HCT116 (cell line): Measurements from ENCODE around the gene TLL2.

ENCODE experiments used
- CTCF ChIP-seq, 3 experiments: fragments of 200-600 bp in 1 of 3; sonication (generic) in 1 of 3; IDR thresholded peaks in 2 of 3; conservative IDR thresholded peaks in 1 of 3; 2 replicates each; pipeline ENCODE4 v1.5.1; 2012 to 2017; ENCODE audit warnings: low read depth in 2 of 3, low read length in 2 of 3, antibody characterized with exemption in 1 of 3, borderline replicate concordance in 1 of 3, control low read depth in 1 of 3, mild to moderate bottlenecking in 1 of 3, mixed read lengths in 1 of 3, mixed run types in 1 of 3, moderate library complexity in 1 of 3; ENCODE audit not compliant: insufficient read depth in 1 of 3
- EGR1 ChIP-seq: IDR thresholded peaks from 2 replicates; pipeline ENCODE4 v1.6.1; 2012; ENCODE audit warnings: low read depth
- EZH2 ChIP-seq: fragments of 200-600 bp; sonication (generic); IDR thresholded peaks from 2 replicates; pipeline ENCODE4 v1.6.1; 2017; ENCODE audit warnings: antibody characterized with exemption, mixed run types
- EZH2phosphoT487 ChIP-seq: fragments of 200-600 bp; IDR thresholded peaks from 2 replicates; pipeline ENCODE4 v1.6.1; 2018; ENCODE audit warnings: antibody characterized with exemption, borderline replicate concordance
- REST ChIP-seq: IDR thresholded peaks from 2 replicates; pipeline ENCODE4 v1.6.1; 2012; ENCODE audit warnings: low read depth

- no peak for TF ChIP-seq EZH2
- TF ChIP-seq EGR1, result no peak
- no peak for TF ChIP-seq CTCF (IDR thresholded peaks at IDR 0.05 in 2 of 3, conservative IDR thresholded peaks at IDR 0.05 in 1 of 3; ENCODE audit: borderline replicate concordance in 1 of 3, insufficient read depth in 1 of 3, low read depth in 2 of 3, low read length in 2 of 3)
- no peak for TF ChIP-seq EZH2phosphoT487
- no peak for TF ChIP-seq REST
Measured at GRCh38 chr10:96524741-96525140, 11.0 kb upstream of the TLL2 start.
